Ecto neural progenitor cell (in vitro differentiated cells): ENCODE data around the gene CTTN.

Source experiments
- DNase-seq: peaks from one replicate; pipeline ENCODE4 v3.0.0-alpha.2; 2018; ENCODE audit warnings: low spot score

The CTTN gene

GRCh38 chr11:70397983-70398833 lies at the start of gene CTTN:
Gene CTTN, plus strand, starts transcription at chr11:70398529. Its CDS starts 8,769 bp downstream, at chr11:70407298.
- DNase-seq = peak; percentile 95

GRCh38 chr11:70348608-70349007 lies 49.7 kb upstream of the CTTN start:
- no peak for DNase-seq

GRCh38 chr11:70351646-70352045 lies 46.7 kb upstream of the CTTN start:
- DNase-seq = no peak

GRCh38 chr11:70352100-70352499 lies 46.2 kb upstream of the CTTN start:
- no peak for DNase-seq

- no peak for DNase-seq
Observed at GRCh38 chr11:70352601-70353000, 45.7 kb upstream of the CTTN start.

- no peak for DNase-seq
Observed at GRCh38 chr11:70353329-70353728, 45.0 kb upstream of the CTTN start.

GRCh38 chr11:70353900-70354568 lies 44.3 kb upstream of the CTTN start:
- no peak for DNase-seq

- DNase-seq = no peak
Observed at GRCh38 chr11:70354629-70355028, 43.7 kb upstream of the CTTN start.

- DNase-seq = no peak
Observed at GRCh38 chr11:70358753-70359152, 39.6 kb upstream of the CTTN start.

GRCh38 chr11:70359451-70360205 lies 38.7 kb upstream of the CTTN start:
- DNase-seq = no peak

- no peak for DNase-seq
Observed at GRCh38 chr11:70360211-70360610, 38.1 kb upstream of the CTTN start.

- DNase-seq = no peak
Observed at GRCh38 chr11:70364178-70364577, 34.2 kb upstream of the CTTN start.

- DNase-seq = no peak
Observed at GRCh38 chr11:70364745-70365543, 33.4 kb upstream of the CTTN start.

GRCh38 chr11:70365544-70365927 lies 32.8 kb upstream of the CTTN start:
- DNase-seq = no peak

GRCh38 chr11:70367071-70367470 lies 31.3 kb upstream of the CTTN start:
- no peak for DNase-seq

- DNase-seq = no peak
Observed at GRCh38 chr11:70368961-70369360, 29.4 kb upstream of the CTTN start.

- DNase-seq = no peak
Observed at GRCh38 chr11:70371241-70371640, 27.1 kb upstream of the CTTN start.

GRCh38 chr11:70372076-70372475 lies 26.3 kb upstream of the CTTN start:
- DNase-seq = no peak

- DNase-seq = no peak
Observed at GRCh38 chr11:70376621-70377020, 21.7 kb upstream of the CTTN start.

GRCh38 chr11:70377645-70378044 lies 20.7 kb upstream of the CTTN start:
- DNase-seq = no peak

GRCh38 chr11:70378506-70379134 lies 19.7 kb upstream of the CTTN start:
- no peak for DNase-seq
